Right lobe of liver (tissue), 4 donors: ENCODE data around the gene TECPR2.

Experiments used
- POLR2A ChIP-seq: fragments of 450-650 bp; IDR thresholded peaks from one replicate; pipeline ENCODE4 v1.6.1; 2017; ENCODE audit warnings: antibody characterized with exemption, mild to moderate bottlenecking
- TF ChIP-seq, protein P1 (sequence below), 4 donors: fragments of 200-600 bp in 3 of 4; fragments of 450-650 bp in 1 of 4; IDR thresholded peaks; one replicate each; pipeline versions ENCODE4 v1.5.1 to v1.8.0; 2016 to 2022; ENCODE audit warnings: antibody characterized with exemption in 4 of 4, mild to moderate bottlenecking in 2 of 4
- donor health status: DM: no; HTN: no; CAD: no.
- donor health status: DM: no; HTN: no; CAD: no.
- donor health status: DM: no; HTN: yes; CAD: no.

DNA sequence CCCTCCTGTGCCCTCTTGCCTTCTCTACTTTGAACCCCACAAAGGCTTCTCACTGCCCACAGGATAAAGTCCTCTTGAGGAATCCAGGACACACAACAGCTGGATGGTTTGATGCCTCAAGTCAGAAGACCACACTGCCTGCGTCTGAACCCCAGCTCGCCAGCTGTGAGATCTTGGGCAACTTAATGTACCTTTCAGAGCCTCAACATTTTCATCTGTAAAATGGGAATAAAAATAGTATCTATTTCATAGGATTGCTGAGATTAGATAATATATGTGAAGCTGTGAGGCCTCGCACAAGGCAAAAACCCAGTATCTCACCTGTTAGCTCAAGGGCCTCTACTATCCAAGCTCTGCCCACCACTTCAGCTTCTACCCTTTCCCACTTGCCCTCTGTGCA is 2.4 kb upstream of the TECPR2 start:
- TF ChIP-seq, protein P1, sequence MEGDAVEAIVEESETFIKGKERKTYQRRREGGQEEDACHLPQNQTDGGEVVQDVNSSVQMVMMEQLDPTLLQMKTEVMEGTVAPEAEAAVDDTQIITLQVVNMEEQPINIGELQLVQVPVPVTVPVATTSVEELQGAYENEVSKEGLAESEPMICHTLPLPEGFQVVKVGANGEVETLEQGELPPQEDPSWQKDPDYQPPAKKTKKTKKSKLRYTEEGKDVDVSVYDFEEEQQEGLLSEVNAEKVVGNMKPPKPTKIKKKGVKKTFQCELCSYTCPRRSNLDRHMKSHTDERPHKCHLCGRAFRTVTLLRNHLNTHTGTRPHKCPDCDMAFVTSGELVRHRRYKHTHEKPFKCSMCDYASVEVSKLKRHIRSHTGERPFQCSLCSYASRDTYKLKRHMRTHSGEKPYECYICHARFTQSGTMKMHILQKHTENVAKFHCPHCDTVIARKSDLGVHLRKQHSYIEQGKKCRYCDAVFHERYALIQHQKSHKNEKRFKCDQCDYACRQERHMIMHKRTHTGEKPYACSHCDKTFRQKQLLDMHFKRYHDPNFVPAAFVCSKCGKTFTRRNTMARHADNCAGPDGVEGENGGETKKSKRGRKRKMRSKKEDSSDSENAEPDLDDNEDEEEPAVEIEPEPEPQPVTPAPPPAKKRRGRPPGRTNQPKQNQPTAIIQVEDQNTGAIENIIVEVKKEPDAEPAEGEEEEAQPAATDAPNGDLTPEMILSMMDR (IDR thresholded peaks at IDR 0.05) = no peak
- no peak for TF ChIP-seq POLR2A
